Neutrophil (primary cell): ENCODE measurements around the gene COL8A2.

Source experiments
- H3K27ac ChIP-seq: fragments of 200-600 bp; sonication (generic); 2 replicates; pipeline ENCODE4 v1.5.1; 2016; ENCODE audit warnings: mild to moderate bottlenecking, moderate library complexity
- H3K27me3 ChIP-seq: fragments of 200-600 bp; sonication (generic); 2 replicates; pipeline ENCODE4 v1.6.0; 2016; ENCODE audit warnings: mild to moderate bottlenecking
- H3K36me3 ChIP-seq: fragments of 200-600 bp; sonication (generic); 2 replicates; pipeline ENCODE4 v1.5.1; 2017
- H3K4me1 ChIP-seq, 2 experiments: fragments of 200-600 bp in 1 of 2; sonication (generic) in 1 of 2; 1 replicate in 1 of 2; 2 replicates in 1 of 2; pipeline versions ENCODE4 v1.5.1 to v1.6.1; 2013 to 2016; ENCODE audit warnings: low read depth in 1 of 2, low read length in 1 of 2, mild to moderate bottlenecking in 1 of 2, moderate library complexity in 1 of 2; ENCODE audit not compliant: control insufficient read depth in 1 of 2, insufficient read depth in 1 of 2
- H3K4me3 ChIP-seq, 2 experiments: fragments of 200-600 bp in 1 of 2; sonication (generic) in 1 of 2; 1 replicate in 1 of 2; 2 replicates in 1 of 2; pipeline ENCODE4 v1.5.1; 2013 to 2016; ENCODE audit warnings: low read depth in 1 of 2, low read length in 1 of 2, mild to moderate bottlenecking in 1 of 2, moderate library complexity in 1 of 2
- H3K9me3 ChIP-seq: fragments of 200-600 bp; sonication (generic); 2 replicates; pipeline ENCODE4 v1.5.1; 2016
- CTCF ChIP-seq: fragments of 200-600 bp; sonication (generic); IDR thresholded peaks from 2 replicates; pipeline ENCODE4 v1.5.1; 2016; ENCODE audit warnings: antibody characterized with exemption

Gene COL8A2

DNA sequence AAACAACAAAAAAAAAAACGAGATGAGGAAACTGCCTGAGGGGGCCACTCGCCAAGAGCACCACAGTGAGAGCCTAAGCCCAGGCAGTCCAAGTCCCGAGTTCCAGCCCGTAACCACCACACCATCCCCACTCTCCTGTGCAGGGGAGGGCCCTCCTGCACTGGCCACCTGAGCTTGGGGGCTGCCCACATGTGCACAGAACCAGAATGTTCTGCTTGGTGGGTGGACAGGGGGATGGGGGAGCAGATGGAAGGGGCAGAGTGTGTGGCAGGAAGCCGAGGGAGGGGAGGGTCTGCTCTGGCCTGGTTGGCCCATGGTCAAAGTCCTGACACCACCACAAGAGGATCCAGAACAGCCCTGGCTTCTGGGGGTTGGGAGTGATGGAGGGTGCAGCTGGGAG, 18.8 kb downstream of the COL8A2 start:
- no peaks in the 10 kb centered on the region for H3K36me3 ChIP-seq
- no peak overlapping the region for H3K4me3 ChIP-seq
- peaks cover 16 to 19% of the 10 kb centered on the region in 2 experiments for H3K4me1 ChIP-seq
- no peak overlapping the region for H3K27ac ChIP-seq
- H3K9me3 ChIP-seq = no peaks in the 10 kb centered on the region
- no peaks in the 10 kb centered on the region for H3K27me3 ChIP-seq
- no peak for TF ChIP-seq CTCF

GRCh38 chr1:36101546-36101945, 23.5 kb downstream of the COL8A2 start:
- Histone ChIP-seq H3K4me3 (no peak overlapping the region), H3K27ac (no peak overlapping the region), H3K4me1 (peaks cover 6 to 11% of the 10 kb centered on the region in 2 experiments), H3K36me3 (peaks cover 8% of the 10 kb centered on the region), H3K27me3 (no peaks in the 10 kb centered on the region), H3K9me3 (no peaks in the 10 kb centered on the region)
- no peak for TF ChIP-seq CTCF

- H3K27ac ChIP-seq = no peak overlapping the region
- no peak overlapping the region for H3K4me3 ChIP-seq
- no peaks in the 10 kb centered on the region for H3K27me3 ChIP-seq
- TF ChIP-seq CTCF = no peak
- H3K36me3 ChIP-seq = peaks cover 19% of the 10 kb centered on the region
- peaks cover 15 to 23% of the 10 kb centered on the region in 2 experiments for H3K4me1 ChIP-seq
- H3K9me3 ChIP-seq = no peaks in the 10 kb centered on the region
Observed at GRCh38 chr1:36100376-36100775, 24.6 kb downstream of the COL8A2 start.

- TF ChIP-seq CTCF = peak; percentile 69
- H3K36me3 ChIP-seq = peaks cover 22% of the 10 kb centered on the region
- no peaks in the 10 kb centered on the region for H3K9me3 ChIP-seq
- no peak overlapping the region for H3K27ac ChIP-seq
- H3K4me3 ChIP-seq = peak overlapping the region; percentile 26 to 52
- no peaks in the 10 kb centered on the region for H3K27me3 ChIP-seq
- peaks cover 18 to 28% of the 10 kb centered on the region in 2 experiments for H3K4me1 ChIP-seq
Observed at GRCh38 chr1:36099681-36100341, 25.2 kb downstream of the COL8A2 start.

GRCh38 chr1:36098650-36099365, 26.2 kb downstream of the COL8A2 start:
- H3K36me3 ChIP-seq = peaks cover 32% of the 10 kb centered on the region
- no peaks in the 10 kb centered on the region for H3K9me3 ChIP-seq
- no peaks in the 10 kb centered on the region for H3K27me3 ChIP-seq
- no peak for TF ChIP-seq CTCF
- H3K27ac ChIP-seq = no peak overlapping the region
- H3K4me3 ChIP-seq = no peak overlapping the region
- peaks cover 18 to 28% of the 10 kb centered on the region in 2 experiments for H3K4me1 ChIP-seq
